ENCODE data around the gene ADRA2C.

Gene ADRA2C

DNA sequence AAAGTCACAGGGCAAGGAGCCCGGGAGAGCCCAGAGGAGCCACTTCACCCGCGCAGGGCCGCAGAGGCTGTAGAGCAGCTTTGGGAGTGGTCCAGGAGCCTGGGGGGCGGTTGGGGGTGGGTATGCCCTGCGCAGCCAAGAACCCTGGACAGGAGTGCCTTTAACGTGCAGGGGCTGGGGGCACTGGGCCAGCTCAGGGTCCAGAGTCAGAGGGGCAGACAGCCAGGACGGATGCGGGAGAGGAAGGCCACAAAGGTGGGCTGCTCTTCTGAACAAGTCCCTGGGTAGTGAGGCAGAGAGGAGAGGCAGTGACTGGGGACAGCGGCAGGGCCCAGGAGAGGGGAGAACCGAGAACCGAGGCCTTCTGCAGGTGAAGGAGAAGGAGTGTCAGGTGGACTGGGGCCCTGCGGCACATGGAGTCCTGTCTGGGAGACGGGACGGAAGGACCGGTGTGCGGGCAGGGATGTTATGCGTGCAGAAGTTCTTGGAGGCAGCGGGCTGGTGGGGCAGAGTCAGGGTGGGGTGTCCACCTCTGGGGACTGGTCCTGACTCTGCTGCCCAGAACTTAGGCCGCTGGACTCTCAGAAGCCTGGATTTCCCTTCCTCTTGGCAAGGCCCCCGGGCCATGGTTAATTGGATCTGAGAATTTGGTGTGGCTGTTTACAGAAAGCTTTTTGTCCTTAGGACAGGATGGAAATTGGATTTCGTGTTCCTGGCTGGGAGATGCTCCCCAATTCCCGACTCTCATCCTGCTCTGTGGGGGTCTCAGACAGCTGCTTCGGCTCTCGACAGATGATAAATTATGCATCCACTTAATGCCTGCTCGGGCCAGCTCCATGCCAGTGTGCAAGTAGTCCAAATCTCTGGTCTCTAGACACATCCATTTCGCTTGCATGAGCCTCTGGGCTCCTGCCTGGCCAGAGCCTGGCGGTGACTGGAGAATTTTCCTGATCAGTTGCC is 31.9 kb downstream of the ADRA2C start:
- no peak for DNase-seq (ENCODE audit: low read depth)

DNA sequence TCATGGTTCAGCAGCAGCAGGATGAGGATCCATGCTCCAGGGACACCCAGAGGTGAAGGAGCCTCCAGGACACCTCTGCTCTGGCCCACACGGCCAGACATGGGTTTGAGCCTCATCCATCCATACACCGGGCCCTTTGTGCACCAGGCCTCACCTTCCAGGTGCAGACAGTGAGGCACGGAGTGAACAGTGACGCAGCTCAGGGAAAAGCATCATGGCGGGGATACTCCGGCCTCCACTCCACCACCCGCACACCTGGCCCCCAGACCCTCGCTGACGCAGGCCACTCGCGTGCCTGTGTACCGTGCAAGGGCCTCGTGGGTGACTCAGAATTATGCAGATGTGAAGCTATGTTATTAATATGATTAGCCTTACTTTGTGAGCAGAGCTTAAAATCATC is 33.3 kb downstream of the ADRA2C start:
- no peak for DNase-seq (ENCODE audit: low read depth)

DNA sequence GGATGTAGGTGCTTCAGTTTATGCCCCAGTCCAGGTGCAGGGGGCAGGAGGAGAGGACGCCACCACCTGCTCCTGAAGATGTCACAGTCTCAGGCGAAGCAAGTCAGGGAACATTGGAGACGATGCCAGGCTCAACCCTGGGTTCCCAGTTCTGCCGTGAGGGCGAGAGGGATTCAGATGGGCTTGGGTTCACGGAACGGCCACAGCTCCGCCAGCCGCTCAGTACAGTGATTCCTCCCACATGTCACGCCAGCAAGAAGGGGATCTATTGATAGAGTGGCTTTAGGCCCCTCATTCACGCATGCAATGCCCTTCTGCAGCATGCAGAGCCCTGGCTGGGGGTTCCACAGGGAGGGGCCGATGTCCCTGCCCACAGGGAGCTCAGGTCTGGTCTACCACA is 34.2 kb downstream of the ADRA2C start:
- DNase-seq (ENCODE audit: low read depth): no peak

DNA sequence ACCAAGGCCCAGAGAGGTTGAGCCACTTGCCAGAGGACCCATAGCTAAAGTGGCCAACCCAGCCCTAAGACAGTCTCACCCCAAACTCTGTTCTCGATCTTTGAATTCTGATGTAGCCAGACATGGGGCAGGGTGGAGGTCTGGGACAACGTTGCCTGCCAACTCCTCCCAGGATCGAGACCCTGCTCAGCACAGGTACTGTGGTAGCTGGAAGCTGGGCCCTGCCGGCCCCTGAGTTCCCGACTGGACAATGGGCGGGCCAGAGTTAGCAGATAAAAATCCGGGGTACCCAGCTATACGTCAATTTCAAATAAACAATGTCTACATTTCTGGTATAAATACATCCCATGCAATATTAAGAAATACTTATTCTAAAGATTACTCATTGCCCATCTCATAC is 35.3 kb downstream of the ADRA2C start:
- no peak for DNase-seq (ENCODE audit: low read depth)

DNA sequence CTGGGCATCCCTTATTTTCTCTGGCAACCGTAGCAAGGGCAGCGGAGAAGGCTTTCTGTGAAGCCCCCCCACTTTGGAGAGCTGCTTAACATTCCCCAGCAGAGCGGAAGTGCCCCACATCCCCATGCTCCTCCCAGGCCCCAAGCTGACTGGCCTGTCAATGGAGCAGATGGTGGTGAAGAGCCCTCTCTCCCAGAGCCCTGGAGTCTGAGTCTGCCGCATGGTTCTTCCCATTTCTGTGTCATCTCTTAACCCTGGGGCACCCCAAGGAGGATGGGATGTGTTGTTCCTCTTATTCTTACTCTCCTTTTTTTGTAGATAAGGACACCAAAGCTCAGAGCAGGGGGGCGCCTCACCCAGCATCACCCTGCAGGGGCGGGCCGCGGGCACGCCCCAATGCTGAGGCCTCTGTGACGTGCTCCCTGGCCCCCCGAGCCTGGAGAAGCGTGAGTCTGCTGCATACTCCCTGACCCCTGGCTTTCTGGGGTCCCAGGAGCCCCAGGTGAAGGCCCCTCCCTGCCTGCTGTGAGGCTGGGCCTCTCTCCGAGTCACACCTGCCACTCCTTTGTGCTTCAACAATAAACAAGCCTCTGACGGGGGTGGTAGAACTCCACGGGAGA is 35.9 kb downstream of the ADRA2C start:
- DNase-seq (ENCODE audit: low read depth): no peak

DNA sequence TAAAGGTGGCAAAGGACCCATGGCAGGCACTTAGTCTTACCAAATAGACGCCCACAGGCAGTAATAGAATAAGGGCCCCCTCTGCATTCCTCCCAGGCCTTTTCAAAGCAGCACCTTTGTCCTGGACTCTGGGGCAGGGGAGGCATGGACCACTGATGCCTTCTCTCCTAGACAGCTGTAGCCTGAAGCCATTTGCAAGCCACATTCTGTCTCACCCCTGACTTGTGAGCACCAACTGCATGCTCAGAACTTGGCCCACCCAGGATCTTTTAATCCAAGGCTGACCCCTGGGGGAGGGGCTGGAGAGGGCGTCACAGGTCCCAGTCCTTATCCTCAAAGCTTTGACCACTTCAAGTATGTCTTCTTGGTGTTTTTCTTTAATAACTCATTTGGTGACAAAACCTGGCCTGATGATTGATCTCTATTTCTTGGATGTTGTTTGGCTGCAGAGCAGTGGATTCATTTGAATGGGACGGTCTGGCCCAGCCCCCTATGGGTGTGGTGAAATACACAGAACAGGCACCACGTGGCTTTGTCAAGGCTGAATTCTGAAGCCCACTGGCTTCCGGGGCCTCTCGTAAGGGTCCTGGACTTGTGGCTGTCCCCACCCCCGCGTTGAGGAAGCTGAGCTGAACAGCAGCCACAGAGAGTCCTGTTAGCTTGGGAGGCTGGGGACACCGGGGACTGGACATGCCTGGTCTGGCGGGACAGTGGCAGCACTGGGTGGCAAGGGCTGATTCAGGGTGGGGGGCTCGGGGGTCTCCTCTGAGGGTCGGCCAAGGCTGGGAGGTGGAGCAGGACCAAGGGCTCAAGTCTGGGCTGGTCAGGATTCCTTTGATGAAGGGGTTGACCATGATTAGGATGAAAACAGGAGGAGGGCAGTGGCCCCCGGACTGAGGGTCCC is 36.6 kb downstream of the ADRA2C start:
- no peak for DNase-seq (ENCODE audit: low read depth)

DNA sequence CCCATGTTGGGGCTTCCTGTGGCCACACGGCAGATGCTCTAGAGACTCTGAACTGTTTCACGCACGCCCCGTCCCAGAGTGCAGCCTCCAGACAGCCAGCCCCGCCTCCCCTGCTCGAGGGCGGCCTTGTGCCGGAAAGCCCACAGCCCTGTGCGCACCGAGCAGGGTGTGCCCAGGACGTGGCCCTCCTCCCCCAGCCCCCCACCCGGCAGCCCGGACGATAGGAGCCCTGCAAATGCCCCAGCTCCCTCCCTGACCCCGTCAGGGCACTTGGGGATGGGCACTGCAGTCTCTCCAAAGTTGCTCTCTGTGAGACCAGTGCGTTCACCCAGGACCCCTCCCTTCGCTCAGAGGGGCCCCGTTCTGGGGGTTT is 37.3 kb downstream of the ADRA2C start:
- no peak for DNase-seq (ENCODE audit: low read depth)

DNA sequence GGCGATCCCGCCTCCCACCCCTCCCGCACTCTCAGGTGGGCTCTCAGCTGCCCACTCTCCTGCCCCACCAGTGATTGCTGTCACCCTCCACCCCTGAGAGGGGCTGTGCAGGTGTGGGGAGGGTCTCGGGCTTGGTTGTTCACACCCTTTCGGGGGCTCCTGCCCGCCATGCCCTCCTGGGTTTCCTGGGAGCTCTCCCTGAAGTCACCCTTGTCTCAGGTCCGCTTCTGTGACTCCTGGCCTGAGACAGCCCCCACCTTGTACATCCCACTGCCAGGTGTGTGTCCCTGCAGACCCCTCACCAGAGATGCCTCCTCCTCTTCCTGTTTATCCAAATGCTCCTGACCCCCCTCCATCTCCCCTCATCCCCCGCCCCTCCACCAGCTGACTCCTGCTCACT is 37.8 kb downstream of the ADRA2C start:
- DNase-seq (ENCODE audit: low read depth): no peak

DNA sequence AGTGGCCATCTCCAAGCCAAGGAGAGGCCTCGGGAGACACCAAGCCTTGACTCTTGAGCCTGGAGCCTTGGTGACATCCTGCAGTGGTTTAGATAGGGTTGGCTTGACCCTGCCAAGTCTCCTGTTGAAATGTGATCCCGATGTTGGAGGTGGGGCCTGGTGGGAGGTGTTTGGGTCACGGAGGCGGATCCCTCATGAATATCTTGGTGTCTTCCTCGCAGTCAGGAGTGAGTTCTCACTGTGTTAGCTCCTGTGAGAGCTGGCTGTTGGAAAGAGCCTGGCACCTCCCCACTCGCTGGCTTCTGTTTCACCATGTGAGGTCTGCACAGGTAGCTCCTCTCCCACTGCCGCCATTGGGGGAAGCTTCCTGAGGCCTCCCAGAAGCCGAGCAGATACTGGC is 38.8 kb downstream of the ADRA2C start:
- no peak for DNase-seq (ENCODE audit: low read depth)

DNA sequence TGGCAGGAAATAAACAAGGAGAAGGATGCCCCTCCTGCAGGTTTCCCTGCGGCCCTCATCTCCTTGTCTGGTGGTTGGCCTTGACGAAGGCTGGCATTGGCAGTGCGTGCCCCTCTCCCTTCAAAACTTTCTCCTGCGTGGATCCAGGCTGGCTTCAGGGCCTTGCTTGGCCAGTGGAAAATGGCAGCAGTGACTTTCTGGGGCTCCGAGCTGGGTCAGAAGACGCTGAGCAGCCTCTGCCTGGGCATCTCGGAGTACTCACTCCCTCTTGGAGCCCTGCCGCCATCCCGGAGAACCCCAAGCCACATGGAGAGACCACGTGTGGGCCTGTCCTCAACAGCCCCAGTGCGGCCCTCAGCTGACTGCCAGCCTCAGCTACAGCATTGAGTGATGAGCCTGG is 39.5 kb downstream of the ADRA2C start:
- DNase-seq (ENCODE audit: low read depth): no peak

DNA sequence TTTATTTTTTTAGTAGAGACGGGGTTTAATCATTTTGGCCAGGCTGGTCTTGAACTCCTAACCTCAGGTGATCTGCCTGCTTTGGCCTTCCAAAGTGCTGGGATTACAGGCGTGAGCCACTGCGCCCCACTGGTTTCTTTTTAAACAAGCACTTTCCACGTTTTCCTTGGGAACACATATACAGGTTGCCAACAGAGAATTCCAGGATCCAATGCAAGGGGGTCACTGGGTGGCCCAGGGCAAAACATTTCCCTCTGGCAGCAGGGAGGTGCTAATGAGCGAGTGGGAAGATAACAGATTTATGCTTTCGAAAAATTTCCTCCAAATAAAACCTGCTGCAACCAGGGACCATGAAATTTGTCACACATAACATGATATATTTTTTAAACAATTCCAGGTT is 41.1 kb downstream of the ADRA2C start:
- no peak for DNase-seq (ENCODE audit: low read depth)

DNA sequence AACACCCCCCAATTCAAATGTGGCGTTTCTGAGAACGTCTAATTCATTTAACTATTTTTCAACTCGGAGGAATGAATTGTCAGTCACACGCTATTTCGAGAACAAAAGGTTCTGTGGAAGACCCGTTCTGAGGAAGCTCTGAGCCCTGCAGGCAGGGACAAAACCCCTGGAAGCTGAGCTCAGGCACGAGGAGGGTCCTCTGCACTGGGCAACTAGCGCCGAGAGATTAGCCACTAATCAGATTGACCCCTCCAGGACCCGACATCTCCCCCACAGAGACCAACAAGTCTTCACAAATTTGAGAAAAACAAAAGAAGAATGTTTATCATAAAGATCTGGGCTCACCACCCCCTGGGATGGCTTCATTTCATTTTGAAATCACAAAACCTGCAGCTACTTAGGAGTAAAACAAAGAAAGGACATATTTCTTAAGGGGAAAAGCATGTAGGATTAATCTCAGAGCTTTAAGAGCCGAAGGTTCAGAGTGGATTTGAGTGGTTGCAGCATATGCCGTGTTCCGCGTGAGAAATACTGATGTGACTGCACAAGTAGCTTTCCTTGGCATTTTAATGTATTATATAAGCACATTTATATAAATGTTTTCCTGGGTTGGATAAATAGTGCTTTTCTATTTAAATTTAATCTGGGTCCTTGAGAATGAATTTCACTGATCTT is 41.8 kb downstream of the ADRA2C start:
- no peak for DNase-seq (ENCODE audit: low read depth)

DNA sequence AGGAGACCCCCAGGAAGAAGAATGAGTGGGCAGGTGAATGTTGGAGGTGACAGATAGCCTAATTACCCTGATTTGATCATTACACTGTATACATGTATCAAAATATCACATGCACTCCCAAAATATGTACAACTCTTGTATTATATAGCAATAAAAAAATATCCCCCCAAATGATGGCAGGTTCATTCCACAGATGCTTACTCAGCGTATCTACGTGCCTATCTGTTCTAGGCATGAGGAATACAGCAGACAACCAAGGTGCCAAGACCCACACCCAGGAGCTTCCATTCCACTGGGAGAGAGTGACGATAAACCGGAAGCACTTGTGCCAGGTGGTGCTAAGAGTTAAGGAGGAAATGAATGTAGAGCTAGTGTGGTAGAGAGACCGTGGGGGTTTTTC is 42.4 kb downstream of the ADRA2C start:
- DNase-seq (ENCODE audit: low read depth): no peak

DNA sequence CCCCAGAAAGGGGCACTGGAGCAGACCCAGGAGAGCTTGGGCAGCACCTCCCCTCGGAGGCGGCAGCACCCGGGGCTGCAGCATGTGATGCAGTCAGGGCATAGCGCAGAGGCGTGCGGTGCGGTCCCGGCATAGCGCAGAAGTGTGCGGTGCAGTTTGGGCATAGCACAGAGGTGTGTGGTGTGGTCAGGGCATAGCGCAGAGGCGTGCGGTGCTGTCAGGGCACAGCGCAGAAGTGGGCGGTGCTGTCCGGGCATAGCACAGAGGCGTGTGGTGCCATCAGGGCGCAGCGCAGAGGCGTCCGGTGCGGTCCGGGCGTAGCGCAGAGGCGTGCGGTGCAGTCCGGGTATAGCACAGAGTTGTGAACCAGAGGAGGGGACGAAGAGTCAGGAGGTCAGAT is 42.8 kb downstream of the ADRA2C start:
- DNase-seq (ENCODE audit: low read depth): no peak

DNA sequence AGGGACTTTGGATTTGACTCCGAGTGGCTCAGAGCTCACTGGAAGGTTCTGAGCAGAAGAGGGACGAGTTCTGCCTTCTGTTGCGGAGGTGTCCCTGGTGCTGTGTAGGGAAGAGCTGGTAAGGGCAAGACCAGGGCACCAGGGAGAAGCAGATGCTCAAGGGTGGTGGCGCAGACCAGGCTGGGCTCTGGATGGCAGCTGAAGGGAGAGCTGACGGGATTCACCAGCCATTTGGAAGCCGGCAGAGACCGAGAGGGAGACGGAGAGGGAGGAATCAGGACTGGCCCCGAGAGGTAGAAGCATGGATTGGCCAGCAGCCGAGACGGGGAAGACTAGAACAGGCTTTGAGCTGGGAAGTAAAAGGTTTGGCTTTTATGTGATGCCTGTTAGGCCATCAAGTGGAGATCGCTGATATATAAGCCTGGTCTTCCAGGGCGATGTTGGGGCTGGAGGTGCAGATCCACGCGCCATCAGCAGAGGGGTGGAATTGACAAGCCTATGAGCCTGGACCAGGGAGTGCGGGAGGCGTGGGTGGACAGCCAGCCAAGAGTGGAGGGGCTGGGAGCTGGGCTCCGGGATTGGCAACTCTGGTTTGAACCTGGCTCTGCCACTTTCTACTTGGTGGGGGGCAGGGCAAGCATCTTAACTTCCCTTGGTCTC is 43.4 kb downstream of the ADRA2C start:
- DNase-seq (ENCODE audit: low read depth): no peak

DNA sequence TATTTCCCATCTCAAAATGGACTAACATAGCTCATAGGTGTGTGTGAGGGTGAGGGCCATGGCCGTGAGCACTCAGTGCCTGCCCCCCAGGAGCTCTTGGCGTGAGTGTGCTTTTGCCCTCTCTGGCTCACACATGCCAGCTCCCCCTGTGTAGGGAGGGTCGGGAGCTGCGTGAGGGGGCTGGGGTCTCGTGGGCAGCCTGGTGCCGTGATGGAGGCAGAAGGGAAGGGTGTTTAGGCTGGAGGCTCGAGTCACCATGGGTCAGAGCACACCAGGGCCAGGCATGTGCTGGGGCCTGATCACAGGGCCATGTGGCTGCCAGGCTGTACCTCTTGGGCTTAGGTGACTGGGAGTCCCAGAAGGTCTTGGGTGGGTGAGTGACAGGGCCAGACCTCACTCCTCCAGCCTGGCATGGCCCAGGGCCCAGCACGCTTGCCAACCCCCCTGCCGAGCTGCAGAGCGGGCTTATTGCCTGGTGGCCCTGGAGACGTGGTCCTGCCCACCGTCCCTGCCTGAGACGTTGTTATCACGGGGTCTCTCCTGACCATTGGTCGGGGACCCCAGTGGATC is 44.0 kb downstream of the ADRA2C start:
- no peak for DNase-seq (ENCODE audit: low read depth)

DNA sequence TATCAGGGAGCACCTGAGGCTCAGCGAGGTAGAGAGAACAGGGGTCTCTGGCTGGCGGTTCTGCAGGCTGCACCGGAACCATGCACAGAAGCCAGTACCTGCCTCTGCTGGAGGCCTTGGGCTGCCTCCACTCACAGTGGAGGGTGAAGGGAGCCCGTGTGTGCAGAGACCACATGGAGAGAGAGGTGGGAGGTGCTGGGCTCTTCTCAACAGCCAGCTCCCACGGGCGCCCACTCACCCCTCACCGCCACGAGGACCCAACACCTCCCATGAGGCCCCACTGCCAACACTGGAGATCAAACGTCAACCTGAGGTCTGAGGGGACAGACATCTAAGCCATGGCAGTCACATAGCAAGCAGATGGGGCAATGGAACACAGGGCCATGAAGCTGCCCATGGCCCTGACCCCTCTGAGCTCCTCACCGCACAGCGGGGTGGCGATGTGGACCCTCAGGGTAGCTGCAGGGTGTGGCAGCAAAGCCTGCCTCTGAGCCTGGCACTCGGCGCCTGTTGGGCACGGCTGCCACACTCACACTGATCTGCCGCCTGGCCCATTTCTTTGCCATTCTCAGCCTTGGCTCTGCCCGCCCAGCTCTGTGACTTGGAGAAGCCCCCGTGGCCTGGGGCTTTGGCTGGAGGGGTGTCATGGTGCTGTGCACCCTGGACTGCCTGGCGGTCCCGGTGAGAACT is 44.8 kb downstream of the ADRA2C start:
- DNase-seq (ENCODE audit: low read depth): no peak

DNA sequence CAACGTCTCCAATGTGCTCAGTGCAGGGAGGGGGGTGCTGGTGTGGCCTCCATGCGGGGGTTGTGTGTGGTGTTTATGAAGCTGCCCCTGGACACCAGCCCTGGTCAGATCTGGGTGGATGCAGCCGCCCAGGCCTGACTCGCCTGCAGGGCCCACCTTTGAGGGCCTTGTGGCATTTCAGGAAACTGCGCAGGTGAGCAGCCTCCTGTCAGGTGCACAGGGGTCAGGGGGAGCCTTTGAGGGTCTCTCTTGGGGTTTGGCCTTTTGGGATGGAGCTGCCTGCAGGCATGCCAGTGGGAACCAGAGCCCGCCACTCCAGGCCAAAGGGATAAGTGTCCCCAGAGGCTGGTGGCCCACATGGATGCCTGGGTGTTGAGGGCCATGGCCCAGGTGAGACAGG is 45.4 kb downstream of the ADRA2C start:
- no peak for DNase-seq (ENCODE audit: low read depth)

DNA sequence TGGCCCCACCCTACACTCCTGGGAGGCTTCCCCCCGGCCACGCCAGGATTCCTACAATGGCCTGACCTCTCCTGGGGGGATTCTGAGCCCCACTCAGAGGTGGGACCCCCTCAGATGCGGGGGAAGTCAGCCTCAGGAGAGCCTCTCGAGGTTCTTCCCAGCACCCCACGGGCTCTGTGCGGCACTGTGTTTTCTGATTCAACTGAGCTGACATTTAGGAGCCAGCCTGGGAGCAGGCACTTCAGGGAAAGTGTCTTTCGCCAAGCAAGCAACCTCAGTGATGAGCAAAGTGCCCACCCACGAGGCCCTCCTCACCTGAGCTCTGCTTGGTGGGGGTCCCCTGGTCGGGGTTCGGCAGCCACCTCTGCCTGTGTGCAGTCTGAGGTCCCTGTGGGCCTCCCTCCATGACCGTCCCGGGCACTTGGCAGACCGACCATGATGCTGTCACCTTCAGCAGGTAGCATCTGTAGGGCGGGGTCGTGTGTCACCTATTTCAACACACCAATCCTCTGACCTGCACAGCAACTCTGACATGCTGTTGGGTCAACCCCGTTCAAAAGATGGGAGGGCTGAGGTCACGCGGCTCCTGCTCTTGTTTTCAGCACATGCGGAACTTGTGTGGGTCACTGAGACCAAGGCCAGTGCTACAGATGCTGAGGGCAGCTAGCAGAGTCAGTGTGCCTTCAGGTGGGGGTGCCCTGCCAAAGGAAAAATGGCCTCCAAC is 46.2 kb downstream of the ADRA2C start:
- no peak for DNase-seq (ENCODE audit: low read depth)
